ENCODE measurements around the gene REM2. TPM values are rescaled to one million over a fixed set of nuclear protein-coding genes. Genes with fewer than 3 reads are reported as not detected.

REM2 gene, protein sequence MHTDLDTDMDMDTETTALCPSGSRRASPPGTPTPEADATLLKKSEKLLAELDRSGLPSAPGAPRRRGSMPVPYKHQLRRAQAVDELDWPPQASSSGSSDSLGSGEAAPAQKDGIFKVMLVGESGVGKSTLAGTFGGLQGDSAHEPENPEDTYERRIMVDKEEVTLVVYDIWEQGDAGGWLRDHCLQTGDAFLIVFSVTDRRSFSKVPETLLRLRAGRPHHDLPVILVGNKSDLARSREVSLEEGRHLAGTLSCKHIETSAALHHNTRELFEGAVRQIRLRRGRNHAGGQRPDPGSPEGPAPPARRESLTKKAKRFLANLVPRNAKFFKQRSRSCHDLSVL
- not detected in 2 replicates for total RNA-seq (2014; rRNA removed; shearing (Covaris generic); ENCODE audit: low replicate concordance)

DNA sequence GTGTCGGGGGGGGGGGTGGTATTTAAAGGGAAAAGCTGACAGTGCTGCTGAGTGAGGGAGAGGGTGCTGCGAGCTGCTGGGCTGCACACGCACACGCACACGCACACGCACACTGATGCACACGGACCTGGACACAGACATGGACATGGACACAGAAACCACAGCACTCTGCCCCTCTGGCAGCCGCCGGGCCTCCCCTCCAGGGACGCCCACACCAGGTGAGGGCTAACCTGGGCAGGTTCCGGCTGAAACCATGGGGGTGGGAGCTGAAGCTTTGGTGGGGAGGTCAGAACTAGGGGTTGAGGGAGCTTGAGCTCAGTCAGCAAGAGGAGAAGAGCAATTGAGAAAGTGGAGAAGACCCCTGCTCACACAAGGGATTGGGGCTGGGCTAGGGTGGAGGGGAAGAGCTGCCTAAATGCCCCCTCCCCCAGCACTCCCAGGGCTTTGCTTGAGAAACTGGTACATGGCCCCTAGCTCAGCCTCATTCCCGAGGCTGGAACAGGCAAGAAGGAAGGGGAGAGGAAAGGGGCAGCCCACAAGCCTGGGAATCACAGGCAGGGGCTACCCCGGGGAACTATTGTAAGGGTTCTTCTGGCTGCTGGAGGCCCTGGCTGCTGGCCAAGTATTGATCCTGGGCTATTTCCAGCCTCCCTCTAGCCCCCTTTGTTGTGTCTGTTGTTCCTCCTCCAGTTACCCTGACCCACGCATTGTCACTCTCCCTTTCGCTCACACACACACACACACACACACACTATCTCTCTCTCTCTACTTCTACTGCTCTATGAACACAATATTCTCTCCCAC, at the start of gene REM2:
Gene REM2, plus strand, starts transcription at position 50 of the 804 bp plus-strand sequence. Its CDS starts 66 bp downstream, at position 116.
- no peaks in the 10 kb centered on the region for H3K36me3 ChIP-seq
- DNase-seq = no peak
- no peaks in the 10 kb centered on the region for H3K27me3 ChIP-seq
- H3K4me3 ChIP-seq = no peak within 1 kb of the TSS
- H3K9me3 ChIP-seq = no peaks in the 10 kb centered on the region

DNA sequence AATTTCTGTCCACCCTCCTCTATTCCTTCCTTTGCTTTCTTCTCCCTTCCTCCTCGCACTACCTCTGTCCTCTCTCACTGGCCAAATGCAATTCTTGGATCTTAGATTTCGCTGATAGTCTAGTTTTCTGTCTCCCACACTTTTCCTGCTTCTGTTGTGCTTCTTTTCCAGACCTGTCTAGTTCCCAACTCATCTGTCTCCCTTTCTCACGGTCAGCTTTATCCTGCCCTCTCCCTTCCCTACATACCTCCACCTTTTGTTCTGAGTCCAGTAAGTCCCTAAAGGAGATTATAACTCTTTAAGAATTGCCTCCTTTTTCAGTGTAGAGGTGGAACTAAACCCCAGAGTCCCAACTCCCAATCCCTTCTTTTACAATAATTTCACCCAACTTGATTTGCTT, 47.5 kb upstream of the REM2 start:
- no peak overlapping the region; the same call in 1 of the 2 replicates for H3K4me3 ChIP-seq

DNA sequence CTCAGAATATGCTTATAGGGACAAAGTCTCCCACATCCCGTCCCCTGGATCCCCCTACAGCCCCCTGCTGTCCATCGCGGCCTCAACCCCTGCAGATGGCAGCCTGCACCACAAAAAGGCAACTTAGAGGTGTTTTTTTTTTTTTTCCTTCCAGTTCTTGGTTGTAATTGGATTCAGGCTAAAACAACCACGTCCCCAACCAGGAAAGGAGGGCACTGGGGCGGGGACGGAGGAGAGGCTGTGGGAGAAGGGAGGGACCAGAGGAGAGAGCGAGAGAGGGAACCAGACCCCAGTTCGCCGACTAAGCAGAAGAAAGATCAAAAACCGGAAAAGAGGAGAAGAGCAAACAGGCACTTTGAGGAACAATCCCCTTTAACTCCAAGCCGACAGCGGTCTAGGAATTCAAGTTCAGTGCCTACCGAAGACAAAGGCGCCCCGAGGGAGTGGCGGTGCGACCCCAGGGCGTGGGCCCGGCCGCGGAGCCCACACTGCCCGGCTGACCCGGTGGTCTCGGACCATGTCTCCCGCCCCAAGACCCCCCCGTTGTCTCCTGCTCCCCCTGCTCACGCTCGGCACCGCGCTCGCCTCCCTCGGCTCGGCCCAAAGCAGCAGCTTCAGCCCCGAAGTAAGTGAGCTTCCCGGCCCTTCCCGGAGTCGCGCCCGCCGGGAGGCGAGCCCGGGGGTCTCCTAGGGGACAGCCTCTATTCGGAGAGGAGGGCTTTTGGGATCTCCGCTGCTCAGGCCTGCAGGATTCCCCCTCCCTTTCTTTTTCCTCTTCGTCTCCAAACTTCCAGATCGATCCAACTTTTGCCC, 46.5 kb upstream of the REM2 start, which contains the start of gene MMP14:
Gene MMP14, plus strand, starts transcription at position 285 of the 813 bp plus-strand sequence. Its CDS starts 233 bp downstream, at position 518.
- H3K9me3 ChIP-seq = no peaks in the 10 kb centered on the region
- H3K36me3 ChIP-seq = peaks cover 41% of the 10 kb centered on the region
- H3K27me3 ChIP-seq = no peaks in the 10 kb centered on the region
- peak; percentile 80 for DNase-seq
- peak within 1 kb of the TSS; percentile 80 for H3K4me3 ChIP-seq

More for the DNA sequence above, 47.5 kb upstream of the REM2 start:
- no peak for DNase-seq
- Histone ChIP-seq H3K9me3 (no peaks in the 10 kb centered on the region), H3K27me3 (no peaks in the 10 kb centered on the region), H3K36me3 (peaks cover 35% of the 10 kb centered on the region)

DNA sequence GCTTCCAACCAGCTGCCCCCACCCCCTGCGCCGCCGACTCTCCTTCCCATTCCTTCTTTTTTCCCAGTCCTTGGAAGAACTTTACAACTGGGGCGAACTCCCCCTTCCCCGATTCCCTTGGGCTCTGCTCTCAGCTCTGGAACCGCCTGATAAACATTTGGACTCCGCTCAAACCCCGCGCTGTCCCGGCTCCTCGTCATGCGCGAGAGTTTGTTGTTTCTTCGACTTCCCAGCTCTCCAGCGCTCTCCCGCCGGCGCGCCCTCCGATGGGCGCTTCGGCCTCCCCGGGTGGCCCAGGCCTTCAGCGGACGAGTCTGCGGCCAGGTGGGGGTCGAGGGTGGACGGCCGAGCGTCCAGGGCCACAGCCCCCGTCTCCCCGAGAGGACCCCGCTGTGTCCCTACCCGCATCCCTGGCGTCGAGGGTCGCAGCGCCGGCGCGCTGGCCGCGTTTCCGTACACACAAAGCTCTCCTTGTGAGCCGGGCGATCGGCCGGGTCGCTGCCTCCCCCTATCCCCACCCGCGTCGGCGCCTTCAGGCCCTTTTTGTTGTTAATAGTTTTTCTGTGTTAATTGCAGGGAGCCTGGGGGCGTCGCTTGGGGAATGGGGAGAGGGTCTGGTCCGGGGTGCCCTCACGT, 45.8 kb upstream of the REM2 start:
- DNase-seq = peak; percentile 52
- Histone ChIP-seq H3K36me3 (peaks cover 46% of the 10 kb centered on the region), H3K27me3 (no peaks in the 10 kb centered on the region), H3K9me3 (no peaks in the 10 kb centered on the region), H3K4me3 (peak overlapping the region; percentile 80)

DNA sequence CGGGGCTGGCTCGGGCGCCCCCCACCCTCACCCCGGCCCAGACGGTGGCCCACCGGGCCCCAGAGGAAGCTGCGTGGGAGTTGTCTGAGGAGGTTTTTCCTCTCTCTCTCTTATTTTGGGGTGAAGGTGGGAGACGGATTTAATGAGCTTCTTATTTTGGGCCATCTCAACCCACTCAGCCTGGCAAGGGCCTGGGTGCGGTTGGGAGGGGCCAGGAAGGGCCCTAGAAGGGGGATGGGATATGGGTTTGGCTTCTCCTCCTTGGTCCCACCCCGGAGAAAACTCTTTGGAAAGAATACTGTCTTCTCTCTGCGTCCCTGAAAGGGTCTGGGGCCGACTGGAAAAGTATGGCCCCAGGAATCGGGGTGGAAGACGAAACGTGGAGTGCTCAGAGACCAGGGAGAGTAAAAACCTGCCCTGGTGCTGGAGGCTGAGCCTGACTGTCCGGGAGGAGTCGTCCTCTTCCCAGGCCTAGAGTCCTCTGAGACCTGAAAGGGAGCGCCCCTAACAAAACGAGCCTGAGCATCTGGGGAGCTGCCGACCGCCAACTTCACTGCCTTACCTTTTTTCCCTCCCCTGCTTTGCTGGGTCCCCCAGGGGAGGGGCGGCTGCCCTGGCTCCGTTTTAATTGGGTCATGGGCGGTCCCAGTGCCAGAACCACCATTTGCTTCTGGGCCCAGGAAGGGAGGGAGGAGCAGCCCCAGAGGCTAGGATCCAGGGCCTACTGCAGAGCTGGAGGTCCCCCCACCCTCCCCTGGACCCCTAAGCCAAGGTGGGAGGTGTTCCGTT, 45.1 kb upstream of the REM2 start:
- peak overlapping the region; percentile 80 for H3K4me3 ChIP-seq
- H3K36me3 ChIP-seq = peaks cover 53% of the 10 kb centered on the region
- H3K27me3 ChIP-seq = no peaks in the 10 kb centered on the region
- H3K9me3 ChIP-seq = no peaks in the 10 kb centered on the region
- DNase-seq = peak; percentile 56

DNA sequence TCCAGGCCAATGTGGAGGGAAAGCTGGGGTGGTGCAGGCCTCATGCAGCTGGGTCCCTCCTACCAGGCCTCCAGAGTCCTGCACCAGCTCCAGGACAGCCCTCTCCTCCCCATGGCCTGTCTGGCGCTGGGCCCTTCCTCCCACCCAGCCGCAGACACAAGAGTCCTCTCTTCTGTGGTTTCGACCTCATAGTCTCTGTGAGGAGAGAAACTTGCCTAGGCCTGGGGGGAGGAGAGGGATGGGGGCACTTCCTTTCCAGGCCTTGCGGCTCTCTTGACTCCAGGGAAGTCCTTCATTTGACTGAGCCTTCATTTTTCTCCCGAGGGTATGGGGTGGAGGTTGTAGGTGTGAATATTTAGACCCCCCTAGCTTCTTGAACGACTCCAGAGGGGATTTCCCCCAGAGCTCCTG, 44.4 kb upstream of the REM2 start:
- Histone ChIP-seq H3K4me3 (peak overlapping the region; percentile 80), H3K36me3 (peaks cover 51% of the 10 kb centered on the region), H3K9me3 (no peaks in the 10 kb centered on the region), H3K27me3 (no peaks in the 10 kb centered on the region)
- DNase-seq = peak; percentile 28

DNA sequence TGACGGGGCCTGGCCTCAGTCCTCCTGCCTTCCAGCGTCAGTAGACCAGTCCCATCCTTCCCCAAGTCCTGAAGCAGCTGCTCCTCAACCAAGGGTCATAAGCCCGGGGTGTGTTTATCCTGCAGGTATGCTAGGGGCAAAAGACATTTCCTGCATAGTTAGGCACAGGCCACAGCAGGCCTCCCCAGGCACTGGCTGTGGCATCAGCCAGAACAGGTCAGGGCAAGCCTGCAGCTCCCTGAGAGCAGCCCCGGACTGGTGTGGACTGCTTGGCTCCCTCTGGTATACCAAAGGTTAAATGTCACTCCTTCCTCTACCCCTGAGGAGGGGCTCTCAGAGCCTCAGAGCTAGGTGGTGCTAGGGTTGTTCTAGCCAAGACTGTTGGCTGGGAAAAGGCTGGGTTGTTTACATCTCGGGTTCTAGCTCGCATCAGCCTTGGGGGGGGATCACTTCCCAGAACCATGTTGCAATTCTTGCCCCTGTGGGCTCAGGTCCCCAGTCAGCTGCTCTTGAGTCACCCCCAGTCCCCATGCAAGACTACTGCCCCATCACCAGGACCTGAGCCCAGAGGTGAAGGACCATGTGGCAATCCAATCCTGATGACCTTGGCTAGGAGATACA, 43.8 kb upstream of the REM2 start:
- H3K9me3 ChIP-seq = no peaks in the 10 kb centered on the region

DNA sequence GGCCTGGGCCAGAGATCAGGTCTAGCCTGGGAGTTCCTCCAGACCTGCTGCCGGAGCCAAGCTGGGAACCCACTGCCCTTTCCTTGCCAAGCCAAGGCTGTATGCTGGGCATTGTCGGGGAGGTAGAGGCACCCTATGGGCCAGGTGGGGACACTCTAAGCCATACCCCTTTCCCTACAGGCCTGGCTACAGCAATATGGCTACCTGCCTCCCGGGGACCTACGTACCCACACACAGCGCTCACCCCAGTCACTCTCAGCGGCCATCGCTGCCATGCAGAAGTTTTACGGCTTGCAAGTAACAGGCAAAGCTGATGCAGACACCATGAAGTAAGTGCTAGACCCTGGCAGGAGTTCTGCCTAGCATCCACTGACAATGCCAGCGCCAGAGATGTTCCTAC, 41.7 kb upstream of the REM2 start:
- peaks cover 53% of the 10 kb centered on the region for H3K36me3 ChIP-seq
- H3K9me3 ChIP-seq = no peaks in the 10 kb centered on the region
- H3K27me3 ChIP-seq = no peaks in the 10 kb centered on the region
- no peak for DNase-seq
- no peak overlapping the region for H3K4me3 ChIP-seq

More for the DNA sequence above, 43.8 kb upstream of the REM2 start:
- Histone ChIP-seq H3K27me3 (no peaks in the 10 kb centered on the region), H3K36me3 (peaks cover 49% of the 10 kb centered on the region), H3K4me3 (peak overlapping the region; percentile 80)
- DNase-seq = no peak

DNA sequence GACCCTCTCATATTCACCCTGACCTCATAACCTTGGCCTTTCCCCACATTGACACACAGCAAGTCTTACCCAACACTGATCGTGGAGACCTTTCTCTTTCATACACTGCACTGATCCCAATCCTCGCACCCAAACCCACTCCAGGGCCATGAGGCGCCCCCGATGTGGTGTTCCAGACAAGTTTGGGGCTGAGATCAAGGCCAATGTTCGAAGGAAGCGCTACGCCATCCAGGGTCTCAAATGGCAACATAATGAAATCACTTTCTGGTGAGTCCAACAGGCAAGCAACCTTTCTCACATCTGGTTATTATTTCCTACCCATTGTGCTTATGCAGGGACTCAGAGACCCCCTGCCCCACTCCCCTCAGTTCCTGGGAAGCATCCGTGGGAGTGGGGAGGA, 41.3 kb upstream of the REM2 start:
- Histone ChIP-seq H3K36me3 (peaks cover 53% of the 10 kb centered on the region), H3K27me3 (no peaks in the 10 kb centered on the region), H3K4me3 (no peak overlapping the region), H3K9me3 (no peaks in the 10 kb centered on the region)
- no peak for DNase-seq

DNA sequence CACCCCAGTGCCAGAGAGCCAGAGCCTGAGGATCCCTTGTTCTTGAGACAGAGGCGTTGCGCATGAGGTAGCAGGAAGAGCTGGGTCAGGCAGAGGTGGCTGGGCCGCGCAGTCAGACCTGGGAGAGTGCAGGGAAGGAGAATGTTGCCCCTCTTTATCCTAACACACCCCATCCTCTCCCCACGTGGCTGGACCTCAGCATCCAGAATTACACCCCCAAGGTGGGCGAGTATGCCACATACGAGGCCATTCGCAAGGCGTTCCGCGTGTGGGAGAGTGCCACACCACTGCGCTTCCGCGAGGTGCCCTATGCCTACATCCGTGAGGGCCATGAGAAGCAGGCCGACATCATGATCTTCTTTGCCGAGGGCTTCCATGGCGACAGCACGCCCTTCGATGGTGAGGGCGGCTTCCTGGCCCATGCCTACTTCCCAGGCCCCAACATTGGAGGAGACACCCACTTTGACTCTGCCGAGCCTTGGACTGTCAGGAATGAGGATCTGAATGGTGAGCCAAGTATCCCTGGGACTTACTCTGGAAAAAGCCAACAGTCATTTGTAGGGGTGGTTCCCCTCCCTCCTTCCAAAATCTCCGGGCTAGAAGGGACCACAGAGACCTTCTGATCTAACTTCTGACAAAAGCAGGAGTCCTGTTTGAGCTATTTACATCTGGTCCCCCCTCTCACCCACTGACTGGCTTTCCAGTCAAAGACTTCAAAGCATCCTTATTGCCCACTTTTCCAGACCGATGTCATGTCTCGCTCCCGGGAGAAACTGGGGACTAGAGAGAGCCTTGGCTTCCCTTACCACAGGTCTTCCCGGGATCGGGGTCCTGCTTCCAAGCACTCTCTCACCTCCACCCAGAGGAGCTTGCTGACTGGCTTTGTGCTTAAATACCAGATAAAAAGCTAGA, 40.6 kb upstream of the REM2 start:
- peaks cover 51% of the 10 kb centered on the region for H3K36me3 ChIP-seq
- no peak for DNase-seq

DNA sequence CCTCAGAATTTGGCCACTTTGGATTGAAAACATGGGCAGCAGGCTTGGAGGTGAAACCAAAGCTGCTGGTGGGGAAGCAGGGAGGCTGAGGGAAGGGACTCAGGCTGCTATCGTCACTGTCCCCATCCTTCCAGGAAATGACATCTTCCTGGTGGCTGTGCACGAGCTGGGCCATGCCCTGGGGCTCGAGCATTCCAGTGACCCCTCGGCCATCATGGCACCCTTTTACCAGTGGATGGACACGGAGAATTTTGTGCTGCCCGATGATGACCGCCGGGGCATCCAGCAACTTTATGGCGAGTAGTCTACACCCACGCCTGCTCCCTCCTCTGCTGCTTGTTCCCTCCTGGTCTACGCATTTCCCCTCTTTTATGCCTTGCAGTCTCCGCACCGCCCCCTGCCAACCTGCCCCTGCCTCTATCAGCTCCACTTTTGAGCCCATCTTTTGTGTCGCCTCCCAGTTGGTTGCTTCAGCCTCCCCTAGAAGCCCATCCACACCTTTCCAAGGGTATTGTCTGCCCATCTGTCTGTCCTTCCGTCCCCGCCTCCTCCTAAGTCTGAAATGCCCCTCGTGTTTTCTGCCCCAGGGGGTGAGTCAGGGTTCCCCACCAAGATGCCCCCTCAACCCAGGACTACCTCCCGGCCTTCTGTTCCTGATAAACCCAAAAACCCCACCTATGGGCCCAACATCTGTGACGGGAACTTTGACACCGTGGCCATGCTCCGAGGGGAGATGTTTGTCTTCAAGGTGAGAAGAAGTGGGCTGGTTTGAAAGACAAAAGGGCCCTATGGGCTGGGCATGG, 39.7 kb upstream of the REM2 start:
- Histone ChIP-seq H3K9me3 (no peaks in the 10 kb centered on the region), H3K27me3 (no peaks in the 10 kb centered on the region), H3K4me3 (no peak overlapping the region), H3K36me3 (peaks cover 45% of the 10 kb centered on the region)
- DNase-seq = no peak

More for the DNA sequence above, 40.6 kb upstream of the REM2 start:
- Histone ChIP-seq H3K4me3 (no peak overlapping the region), H3K27me3 (no peaks in the 10 kb centered on the region), H3K9me3 (no peaks in the 10 kb centered on the region)

DNA sequence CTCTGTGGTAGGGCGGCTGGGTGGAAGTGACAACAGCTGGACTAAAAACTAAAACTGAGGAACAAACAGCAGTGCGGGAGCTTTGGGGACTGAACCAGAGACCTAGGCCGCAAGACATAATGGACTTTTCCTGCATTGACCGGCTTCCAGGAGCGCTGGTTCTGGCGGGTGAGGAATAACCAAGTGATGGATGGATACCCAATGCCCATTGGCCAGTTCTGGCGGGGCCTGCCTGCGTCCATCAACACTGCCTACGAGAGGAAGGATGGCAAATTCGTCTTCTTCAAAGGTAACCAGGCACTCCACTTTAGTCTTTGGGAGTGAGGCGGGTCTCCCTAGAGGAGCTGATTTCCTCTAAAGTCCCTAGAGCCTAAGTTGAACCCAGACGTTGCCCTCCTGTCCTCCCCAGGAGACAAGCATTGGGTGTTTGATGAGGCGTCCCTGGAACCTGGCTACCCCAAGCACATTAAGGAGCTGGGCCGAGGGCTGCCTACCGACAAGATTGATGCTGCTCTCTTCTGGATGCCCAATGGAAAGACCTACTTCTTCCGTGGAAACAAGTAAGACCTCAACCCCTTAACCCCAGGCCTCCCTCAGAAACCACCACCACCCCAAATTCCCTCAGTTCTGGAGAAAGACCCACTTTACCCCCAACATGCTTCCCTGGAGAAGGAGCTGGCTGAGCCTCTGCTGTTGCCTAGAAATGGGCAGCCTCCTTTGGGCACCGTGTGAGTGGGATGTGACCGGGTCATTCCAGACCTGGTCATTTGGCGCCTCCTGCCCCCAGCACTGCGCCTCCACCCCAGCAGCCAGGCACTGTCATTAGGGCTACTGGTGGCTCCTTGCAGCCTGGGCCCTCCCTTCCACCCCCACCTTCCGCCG, 38.6 kb upstream of the REM2 start:
- no peaks in the 10 kb centered on the region for H3K27me3 ChIP-seq
- H3K9me3 ChIP-seq = no peaks in the 10 kb centered on the region
- DNase-seq = no peak
- no peak overlapping the region for H3K4me3 ChIP-seq
- peaks cover 36% of the 10 kb centered on the region for H3K36me3 ChIP-seq

DNA sequence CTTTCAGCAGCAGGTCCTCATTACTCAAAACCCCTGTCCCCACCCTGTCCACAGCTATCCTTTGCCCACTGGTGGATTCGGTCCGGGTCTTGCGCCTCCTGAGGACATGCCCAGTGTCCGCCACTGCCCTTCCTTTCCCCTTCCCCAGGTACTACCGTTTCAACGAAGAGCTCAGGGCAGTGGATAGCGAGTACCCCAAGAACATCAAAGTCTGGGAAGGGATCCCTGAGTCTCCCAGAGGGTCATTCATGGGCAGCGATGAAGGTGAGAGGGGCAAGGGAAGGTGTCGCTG, 38.0 kb upstream of the REM2 start:
- no peak for DNase-seq
- H3K36me3 ChIP-seq = peaks cover 36% of the 10 kb centered on the region
- no peaks in the 10 kb centered on the region for H3K27me3 ChIP-seq
- no peaks in the 10 kb centered on the region for H3K9me3 ChIP-seq
- H3K4me3 ChIP-seq = no peak overlapping the region

All from MG63 (cell line).